Neural crest cell (in vitro differentiated cells): ENCODE measurements around the gene FKBP15. TPM values are rescaled to one million over a fixed set of nuclear protein-coding genes. Genes with fewer than 3 reads are reported as not detected.
"Not testable (repeated sequence)": the region's sequence is repeated elsewhere in the genome, so short reads cannot be mapped to it uniquely, and the experiment has no call there.

ENCODE experiments used
- DNase-seq: peaks from one replicate; pipeline ENCODE4 v3.0.0; 2021; ENCODE audit warnings: low read depth, mixed read lengths, low spot score
- H3K27ac Mint-ChIP-seq: one replicate; pipeline ENCODE4 v1.8.0; 2021; ENCODE audit warnings: mild to moderate bottlenecking, mixed read lengths; ENCODE audit not compliant: unreplicated experiment
- H3K27me3 Mint-ChIP-seq: 2 replicates; pipeline ENCODE4 v1.8.0; 2021; ENCODE audit warnings: low read depth, mild to moderate bottlenecking, mixed read lengths
- H3K36me3 Mint-ChIP-seq: 2 replicates; pipeline ENCODE4 v1.8.0; 2021; ENCODE audit warnings: low read depth, mild to moderate bottlenecking, mixed read lengths
- H3K4me1 Mint-ChIP-seq: 2 replicates; pipeline ENCODE4 v1.8.0; 2021; ENCODE audit warnings: mixed read lengths
- H3K4me3 Mint-ChIP-seq: one replicate; pipeline ENCODE4 v1.8.0; 2021; ENCODE audit warnings: mild to moderate bottlenecking, mixed read lengths
- H3K9me3 Mint-ChIP-seq: 2 replicates; pipeline ENCODE4 v1.8.0; 2021; ENCODE audit warnings: mixed read lengths
- total RNA-seq: library from RNA; stranded (reverse); gene quantifications from 2 replicates; pipeline ENCODE4 v1.2.1, GENCODE V29; 2021
- TF ChIP-seq, protein P1 (sequence below): fragments of 200-600 bp; sonication (generic); conservative IDR thresholded peaks from 2 replicates; pipeline ENCODE4 v1.5.0; 2021; ENCODE audit warnings: antibody characterized with exemption, mild to moderate bottlenecking

Gene FKBP15
- total RNA-seq, 1 donor from 2014 or later: 19.9 TPM

DNA sequence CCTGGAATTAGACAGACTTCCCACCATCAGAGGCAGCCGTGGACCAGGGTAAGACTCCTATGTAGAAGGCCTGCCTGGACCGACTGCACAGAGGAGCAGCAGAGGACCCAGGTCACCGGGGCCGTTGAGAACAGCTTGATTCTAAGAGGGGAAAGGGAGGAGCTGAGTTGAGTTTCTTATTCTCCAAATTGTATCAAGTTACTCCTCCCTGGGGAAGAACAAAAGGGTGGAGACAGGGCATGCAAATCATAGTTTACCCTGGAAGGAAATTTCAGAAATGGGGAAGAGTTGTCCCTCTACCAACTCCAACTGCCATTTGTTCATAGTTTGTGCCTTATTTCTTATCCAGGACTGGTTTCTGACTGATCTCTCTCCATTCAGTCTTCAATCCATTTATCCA is 91.2 kb downstream of the FKBP15 start:
- TF ChIP-seq, protein P1, sequence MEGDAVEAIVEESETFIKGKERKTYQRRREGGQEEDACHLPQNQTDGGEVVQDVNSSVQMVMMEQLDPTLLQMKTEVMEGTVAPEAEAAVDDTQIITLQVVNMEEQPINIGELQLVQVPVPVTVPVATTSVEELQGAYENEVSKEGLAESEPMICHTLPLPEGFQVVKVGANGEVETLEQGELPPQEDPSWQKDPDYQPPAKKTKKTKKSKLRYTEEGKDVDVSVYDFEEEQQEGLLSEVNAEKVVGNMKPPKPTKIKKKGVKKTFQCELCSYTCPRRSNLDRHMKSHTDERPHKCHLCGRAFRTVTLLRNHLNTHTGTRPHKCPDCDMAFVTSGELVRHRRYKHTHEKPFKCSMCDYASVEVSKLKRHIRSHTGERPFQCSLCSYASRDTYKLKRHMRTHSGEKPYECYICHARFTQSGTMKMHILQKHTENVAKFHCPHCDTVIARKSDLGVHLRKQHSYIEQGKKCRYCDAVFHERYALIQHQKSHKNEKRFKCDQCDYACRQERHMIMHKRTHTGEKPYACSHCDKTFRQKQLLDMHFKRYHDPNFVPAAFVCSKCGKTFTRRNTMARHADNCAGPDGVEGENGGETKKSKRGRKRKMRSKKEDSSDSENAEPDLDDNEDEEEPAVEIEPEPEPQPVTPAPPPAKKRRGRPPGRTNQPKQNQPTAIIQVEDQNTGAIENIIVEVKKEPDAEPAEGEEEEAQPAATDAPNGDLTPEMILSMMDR: no peak
- H3K36me3 Mint-ChIP-seq: no peaks in the 10 kb centered on the region
- no peak for DNase-seq
- H3K27ac Mint-ChIP-seq: no peak overlapping the region
- no peak overlapping the region for H3K4me3 Mint-ChIP-seq
- peaks cover 11% of the 10 kb centered on the region for H3K4me1 Mint-ChIP-seq
- no peaks in the 10 kb centered on the region for H3K9me3 Mint-ChIP-seq
- H3K27me3 Mint-ChIP-seq: peaks cover 22% of the 10 kb centered on the region

DNA sequence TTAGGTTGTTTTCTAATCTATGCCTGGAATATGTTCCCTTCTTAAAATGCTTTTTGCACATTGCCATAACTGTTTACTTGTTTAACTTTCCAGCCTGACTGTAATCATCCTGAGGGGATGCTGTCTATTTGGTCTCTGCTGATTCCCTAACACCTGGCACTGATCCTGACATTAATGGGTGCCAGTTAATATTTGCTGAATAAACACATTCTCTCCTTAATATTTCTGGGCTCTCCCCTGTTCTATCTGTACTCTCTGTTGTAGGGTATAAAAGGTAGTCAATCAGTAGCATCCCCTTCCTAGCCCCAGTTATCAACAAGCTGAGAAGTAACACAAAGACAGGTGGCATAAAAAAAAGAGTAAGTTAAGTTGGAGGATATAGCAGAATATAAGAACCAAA is 91.6 kb downstream of the FKBP15 start:
- TF ChIP-seq, protein P1: no peak
- Mint-ChIP-seq H3K4me3 (no peak overlapping the region), H3K4me1 (peaks cover 11% of the 10 kb centered on the region), H3K9me3 (no peaks in the 10 kb centered on the region), H3K36me3 (no peaks in the 10 kb centered on the region), H3K27me3 (peaks cover 22% of the 10 kb centered on the region), H3K27ac (no peak overlapping the region)
- DNase-seq: no peak

DNA sequence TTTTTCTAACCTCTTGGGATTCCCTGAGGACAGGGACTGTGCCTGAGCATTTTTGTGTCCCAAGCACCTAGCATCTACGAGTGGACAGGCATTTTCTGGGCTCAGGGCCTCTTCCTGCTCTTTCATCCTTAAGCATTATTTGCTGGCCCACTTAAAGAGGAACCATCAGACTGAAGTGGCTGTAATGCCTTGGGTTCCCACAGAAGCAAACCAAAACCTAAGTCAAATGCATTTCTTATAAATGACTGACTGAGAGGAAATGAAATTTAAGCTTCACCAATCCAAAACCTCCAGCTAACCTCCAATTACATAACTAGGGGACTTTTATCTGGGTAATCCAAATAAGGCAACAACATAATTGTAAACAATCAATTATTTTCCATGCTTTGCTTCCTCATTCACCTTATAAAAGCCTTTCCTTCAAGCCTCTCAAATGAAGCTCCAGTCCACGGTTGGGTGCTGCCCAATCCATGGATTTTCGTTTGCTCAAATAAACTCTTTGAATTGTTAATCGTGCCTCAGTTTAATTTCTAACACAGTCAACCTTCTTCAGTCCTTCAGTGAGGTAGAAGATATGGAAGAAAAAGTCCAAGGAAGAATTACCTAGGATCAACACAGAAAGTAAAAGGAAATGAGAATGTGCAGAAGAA is 95.6 kb downstream of the FKBP15 start:
- H3K27me3 Mint-ChIP-seq: peaks cover 12% of the 10 kb centered on the region
- H3K4me1 Mint-ChIP-seq: no peaks in the 10 kb centered on the region
- no peak overlapping the region for H3K4me3 Mint-ChIP-seq

DNA sequence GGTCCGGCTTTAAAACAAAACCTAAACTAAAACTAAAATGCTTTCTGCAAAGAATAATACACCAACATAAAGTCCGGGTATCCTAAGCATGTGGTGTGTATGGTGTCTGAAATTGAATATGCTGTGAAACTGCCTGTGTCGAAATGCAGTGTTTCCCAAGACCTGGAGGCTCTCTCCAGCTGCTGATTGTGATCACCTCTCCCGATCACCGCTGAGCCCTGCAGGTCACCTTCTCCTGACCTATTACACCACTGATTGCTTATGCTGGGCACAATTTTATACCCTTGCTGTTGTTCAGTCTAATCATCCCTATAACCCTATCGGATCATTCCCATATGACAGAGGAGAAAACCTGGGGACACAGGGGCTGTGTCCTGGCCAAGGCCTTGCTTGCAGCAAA is 102.2 kb downstream of the FKBP15 start:
- H3K9me3 Mint-ChIP-seq, H3K4me3 Mint-ChIP-seq, H3K36me3 Mint-ChIP-seq, H3K4me1 Mint-ChIP-seq, H3K27ac Mint-ChIP-seq, H3K27me3 Mint-ChIP-seq, DNase-seq: not testable (repeated sequence)

More for the DNA sequence above, 95.6 kb downstream of the FKBP15 start:
- H3K27ac Mint-ChIP-seq: no peak overlapping the region
- H3K36me3 Mint-ChIP-seq: no peaks in the 10 kb centered on the region
- no peaks in the 10 kb centered on the region for H3K9me3 Mint-ChIP-seq
- TF ChIP-seq, protein P1: no peak
- DNase-seq: no peak

Other genes with a start within 250 kb of the FKBP15 start
- gene ZNF883, start 209.1 kb downstream of the FKBP15 start, total RNA-seq: 8.7 TPM in 2 replicates
- gene ZFP37, start 164.6 kb downstream of the FKBP15 start, total RNA-seq: 8.4 and 8.6 TPM in 2 replicates
- gene SLC31A2, start 70.3 kb downstream of the FKBP15 start, total RNA-seq: 3.0 and 3.6 TPM in 2 replicates
- gene SLC31A1, start 267 bp upstream of the FKBP15 start, total RNA-seq: 30.0 and 30.8 TPM in 2 replicates
- 35.3 and 37.1 TPM in 2 replicates for gene CDC26, start 54.3 kb upstream of the FKBP15 start, total RNA-seq
- gene PRPF4, start 54.4 kb upstream of the FKBP15 start, total RNA-seq: 46.3 and 46.4 TPM in 2 replicates
- not detected in 2 replicates for gene RNF183, start 82.1 kb upstream of the FKBP15 start, total RNA-seq
- 3.5 and 3.6 TPM in 2 replicates for gene WDR31, start 119.0 kb upstream of the FKBP15 start, total RNA-seq
- gene BSPRY, start 128.3 kb upstream of the FKBP15 start, total RNA-seq: not detected in 2 replicates
- 12.7 and 13.4 TPM in 2 replicates for gene HDHD3, start 155.7 kb upstream of the FKBP15 start, total RNA-seq
- gene ALAD, start 180.0 kb upstream of the FKBP15 start, total RNA-seq: 23.2 and 23.7 TPM in 2 replicates
- 86.5 and 86.6 TPM in 2 replicates for gene POLE3, start 189.4 kb upstream of the FKBP15 start, total RNA-seq
- 0.68 and 0.77 TPM in 2 replicates for gene C9orf43, start 189.5 kb upstream of the FKBP15 start, total RNA-seq
- gene RGS3, start 242.4 kb upstream of the FKBP15 start, total RNA-seq: 36.7 and 41.0 TPM in 2 replicates